Gastroesophageal sphincter (tissue), 3 donors: ENCODE results near the gene MTHFD2.

Experiments used
- CTCF ChIP-seq, 4 experiments: fragments of 200-600 bp in 2 of 4; fragments of 450-650 bp in 2 of 4; sonication (generic) in 1 of 4; IDR thresholded peaks; one replicate each; pipeline ENCODE4 v1.5.1; 2017 to 2019; ENCODE audit warnings: antibody characterized with exemption in 4 of 4, mild to moderate bottlenecking in 2 of 4, moderate library complexity in 2 of 4
- EP300 ChIP-seq: sonication (generic); formaldehyde crosslinking; IDR thresholded peaks from one replicate; pipeline ENCODE4 v1.6.1; 2017; ENCODE audit warnings: antibody characterized with exemption, mild to moderate bottlenecking
- POLR2A ChIP-seq, 2 donors: fragments of 450-650 bp; IDR thresholded peaks; one replicate each; pipeline ENCODE4 v1.6.1; 2017; ENCODE audit warnings: antibody characterized with exemption in 2 of 2, mild to moderate bottlenecking in 2 of 2, moderate library complexity in 1 of 2
- POLR2AphosphoS5 ChIP-seq: sonication (generic); formaldehyde crosslinking; IDR thresholded peaks from one replicate; pipeline ENCODE4 v1.6.1; 2017; ENCODE audit warnings: antibody characterized with exemption

GRCh38 chr2:74186038-74186437 lies 12.4 kb upstream of the MTHFD2 start:
- no peak for TF ChIP-seq POLR2A (IDR thresholded peaks at IDR 0.05)
- TF ChIP-seq CTCF (IDR thresholded peaks at IDR 0.05), result no peak
- TF ChIP-seq EP300, result no peak
- no peak for TF ChIP-seq POLR2AphosphoS5
